ENCODE measurements around the gene CRKL. TPM values are rescaled to one million over a fixed set of nuclear protein-coding genes. Genes with fewer than 3 reads are reported as not detected.

CRKL gene
- total and polyA plus RNA-seq, 4 donors = 12.0 to 45.5 (median 22.6) TPM

GRCh38 chr22:20873214-20873613 lies 44.0 kb upstream of the CRKL start:
- no peaks in the 10 kb centered on the region for H3K27me3 ChIP-seq (ENCODE audit: control insufficient read depth in 4 of 4, insufficient read depth in 4 of 4, low read length in 3 of 4)

GRCh38 chr22:20875296-20875695 lies 41.9 kb upstream of the CRKL start:
- Histone ChIP-seq H3K36me3 (ENCODE audit: control insufficient read depth in 4 of 4, insufficient read depth in 3 of 4, low read depth in 1 of 4, low read length in 3 of 4) (peaks cover 0 to 31% (median 17%) of the 10 kb centered on the region in 4 donors), H3K27me3 (ENCODE audit: control insufficient read depth in 4 of 4, insufficient read depth in 4 of 4, low read length in 3 of 4) (no peaks in the 10 kb centered on the region), H3K4me3 (ENCODE audit: low read depth in 1 of 3, low read length in 3 of 3) (no peak overlapping the region), H3K4me1 (ENCODE audit: control insufficient read depth in 4 of 4, insufficient read depth in 4 of 4, low read length in 3 of 4) (peaks cover 0 to 2% (median 0%) of the 10 kb centered on the region in 4 donors), H3K9ac (ENCODE audit: low read depth in 1 of 2, low read length in 2 of 2) (no peak overlapping the region), H3K27ac (ENCODE audit: low read depth in 1 of 2, low read length in 2 of 2) (no peak overlapping the region), H3K9me3 (ENCODE audit: control insufficient read depth in 4 of 4, low read length in 3 of 4) (no peaks in the 10 kb centered on the region)
- no peak for DNase-seq (ENCODE audit: low spot score)
- 87% methylated on average over 1 of the region's 1 CpG for WGBS
- TF ChIP-seq NR2F2 (IDR thresholded peaks at IDR 0.05) (no peak), RAD21 (IDR thresholded peaks at IDR 0.05) (no peak), FOXA2 (IDR thresholded peaks at IDR 0.05) (no peak), YY1 (IDR thresholded peaks at IDR 0.05) (no peak), FOXA1 (IDR thresholded peaks at IDR 0.05) (no peak), EGR1 (IDR thresholded peaks at IDR 0.05; ENCODE audit: low read depth in 2 of 2) (no peak), ATF3 (IDR thresholded peaks at IDR 0.05) (no peak), HNF4G (IDR thresholded peaks at IDR 0.05) (no peak), GABPA (IDR thresholded peaks at IDR 0.05 in 1 of 2, conservative IDR thresholded peaks at IDR 0.05 in 1 of 2) (no peak), TAF1 (conservative IDR thresholded peaks at IDR 0.05) (no peak), ZBTB33 (IDR thresholded peaks at IDR 0.05) (no peak), CTCF (IDR thresholded peaks at IDR 0.05; ENCODE audit: low read depth, low read length, missing input control) (no peak), HNF4A (conservative IDR thresholded peaks at IDR 0.05) (no peak), JUND (IDR thresholded peaks at IDR 0.05) (no peak), RXRA (IDR thresholded peaks at IDR 0.05) (no peak)

More at GRCh38 chr22:20873214-20873613, 44.0 kb upstream of the CRKL start:
- no peak overlapping the region for H3K27ac ChIP-seq (ENCODE audit: low read depth in 1 of 2, low read length in 2 of 2)
- H3K4me3 ChIP-seq (ENCODE audit: low read depth in 1 of 3, low read length in 3 of 3) = no peak overlapping the region
- H3K9ac ChIP-seq (ENCODE audit: low read depth in 1 of 2, low read length in 2 of 2) = no peak overlapping the region
- 90% methylated on average over 3 of the region's 3 CpGs for WGBS
- no peak for DNase-seq (ENCODE audit: low spot score)
- TF ChIP-seq MAX (IDR thresholded peaks at IDR 0.05) (no peak), FOXA1 (IDR thresholded peaks at IDR 0.05) (no peak), REST (IDR thresholded peaks at IDR 0.05) (no peak), RXRA (IDR thresholded peaks at IDR 0.05) (no peak), HNF4A (conservative IDR thresholded peaks at IDR 0.05) (no peak), JUND (IDR thresholded peaks at IDR 0.05) (no peak), NR2F2 (IDR thresholded peaks at IDR 0.05) (no peak), ATF3 (IDR thresholded peaks at IDR 0.05) (no peak), GABPA (IDR thresholded peaks at IDR 0.05 in 1 of 2, conservative IDR thresholded peaks at IDR 0.05 in 1 of 2) (no peak), TAF1 (conservative IDR thresholded peaks at IDR 0.05) (no peak), RAD21 (IDR thresholded peaks at IDR 0.05) (no peak)
- H3K36me3 ChIP-seq (ENCODE audit: control insufficient read depth in 4 of 4, insufficient read depth in 3 of 4, low read depth in 1 of 4, low read length in 3 of 4) = peaks cover 0 to 31% (median 17%) of the 10 kb centered on the region in 4 donors
- peaks cover 0 to 6% (median 4%) of the 10 kb centered on the region in 4 donors for H3K4me1 ChIP-seq (ENCODE audit: control insufficient read depth in 4 of 4, insufficient read depth in 4 of 4, low read length in 3 of 4)
- H3K9me3 ChIP-seq (ENCODE audit: control insufficient read depth in 4 of 4, low read length in 3 of 4) = no peaks in the 10 kb centered on the region

All from liver (tissue), 9 donors.